Measurements from ENCODE around the gene SLC25A38.

- no peak for TF ChIP-seq CTCF (IDR thresholded peaks at IDR 0.05; ENCODE audit: low read length)
- no peak for TF ChIP-seq EZH2phosphoT487 (IDR thresholded peaks at IDR 0.05; ENCODE audit: low read length)
Measured at GRCh38 chr3:39386318-39386717, 3.1 kb downstream of the SLC25A38 start.

Data from MM.1S (cell line).